Neural cell (in vitro differentiated cells): ENCODE data around the gene SUMO3. TPM values are rescaled to one million over a fixed set of nuclear protein-coding genes. Genes with fewer than 3 reads are reported as not detected.

Experiments
- H2AFZ ChIP-seq: fragments of 200-600, 300-800 bp; sonication (generic), shearing (Covaris generic); 2 replicates; pipeline ENCODE4 v1.6.0; 2014; ENCODE audit warnings: low read depth, mild to moderate bottlenecking, antibody characterized with exemption, low read length, moderate library complexity
- H3F3A ChIP-seq: fragments of 200-600 bp; shearing (Covaris generic); 2 replicates; pipeline ENCODE4 v1.6.1; 2016; ENCODE audit warnings: mild to moderate bottlenecking, moderate library complexity, mixed read lengths, antibody characterized with exemption, low read length; ENCODE audit not compliant: insufficient read depth, poor library complexity, severe bottlenecking
- H3K27ac ChIP-seq: fragments of 200-600, 300-800 bp; sonication (generic), shearing (Covaris generic); 2 replicates; pipeline ENCODE4 v1.5.1; 2014; ENCODE audit warnings: mild to moderate bottlenecking, low read length, moderate library complexity
- H3K27me3 ChIP-seq: fragments of 300-800, 200-600 bp; sonication (generic), shearing (Covaris generic); 2 replicates; pipeline ENCODE4 v1.6.0; 2014; ENCODE audit warnings: mild to moderate bottlenecking, low read depth, low read length, moderate library complexity; ENCODE audit not compliant: insufficient read depth
- H3K36me3 ChIP-seq: fragments of 300-800, 200-600 bp; sonication (generic), shearing (Covaris generic); 2 replicates; pipeline ENCODE4 v1.5.1; 2014; ENCODE audit warnings: mild to moderate bottlenecking, antibody characterized with exemption, low read length, moderate library complexity; ENCODE audit not compliant: insufficient read depth
- H3K4me2 ChIP-seq: fragments of 300-800, 200-600 bp; sonication (generic), shearing (Covaris generic); 2 replicates; pipeline ENCODE4 v1.6.0; 2014; ENCODE audit warnings: mild to moderate bottlenecking, low read length
- H3K4me3 ChIP-seq: fragments of 300-800, 200-600 bp; sonication (generic), shearing (Covaris generic); 2 replicates; pipeline ENCODE4 v1.5.1; 2014; ENCODE audit warnings: mild to moderate bottlenecking, low read length, moderate library complexity
- H3K79me2 ChIP-seq: fragments of 200-600 bp; shearing (Covaris generic); replicated peaks from 2 replicates; pipeline ENCODE4 v1.6.0; 2014; ENCODE audit warnings: mild to moderate bottlenecking, low read length, moderate library complexity; ENCODE audit not compliant: insufficient read depth
- H3K9ac ChIP-seq: fragments of 300-800, 200-600 bp; sonication (generic), shearing (Covaris generic); 2 replicates; pipeline ENCODE4 v1.6.1; 2016; ENCODE audit warnings: mild to moderate bottlenecking, low read length, mixed read lengths
- H3K9me2 ChIP-seq: fragments of 200-600 bp; shearing (Covaris generic); 2 replicates; pipeline ENCODE4 v1.6.1; 2016; ENCODE audit warnings: mild to moderate bottlenecking, low read length, mixed read lengths; ENCODE audit not compliant: insufficient read depth
- H3K9me3 ChIP-seq: fragments of 200-600, 300-800 bp; sonication (generic), shearing (Covaris generic); 2 replicates; pipeline ENCODE4 v1.6.1; 2016; ENCODE audit warnings: mild to moderate bottlenecking, mixed run types, low read length, moderate library complexity, mixed read lengths
- H4K20me1 ChIP-seq: fragments of 200-600 bp; shearing (Covaris generic); 2 replicates; pipeline ENCODE4 v1.6.1; 2016; ENCODE audit warnings: mild to moderate bottlenecking, mixed run types; ENCODE audit not compliant: insufficient read depth
- CTCF ChIP-seq: fragments of 450-650 bp; IDR thresholded peaks from 2 replicates; pipeline ENCODE4 v1.5.1; 2014; ENCODE audit warnings: antibody characterized with exemption, mild to moderate bottlenecking, moderate library complexity; ENCODE audit not compliant: poor library complexity, severe bottlenecking
- EZH2 ChIP-seq: fragments of 200-600, 300-800 bp; shearing (Covaris generic), sonication (generic); IDR thresholded peaks from 2 replicates; pipeline ENCODE4 v1.6.1; 2014; ENCODE audit warnings: antibody characterized with exemption, low read length, borderline replicate concordance, mild to moderate bottlenecking; ENCODE audit not compliant: insufficient read depth, poor library complexity, severe bottlenecking
- MXI1 ChIP-seq: fragments of 450-650 bp; conservative IDR thresholded peaks from 2 replicates; pipeline ENCODE4 v1.6.1; 2014; ENCODE audit warnings: antibody characterized with exemption, mild to moderate bottlenecking; ENCODE audit not compliant: poor library complexity, severe bottlenecking
- POLR2AphosphoS5 ChIP-seq: IDR thresholded peaks from 2 replicates; pipeline ENCODE4 v1.6.1; 2012
- RAD21 ChIP-seq: fragments of 450-650 bp; conservative IDR thresholded peaks from 2 replicates; pipeline ENCODE4 v1.6.1; 2014; ENCODE audit warnings: antibody characterized with exemption, mild to moderate bottlenecking, moderate library complexity
- REST ChIP-seq: IDR thresholded peaks from 2 replicates; pipeline ENCODE4 v1.6.1; 2012; ENCODE audit warnings: borderline replicate concordance
- SMC3 ChIP-seq: fragments of 450-650 bp; conservative IDR thresholded peaks from 2 replicates; pipeline ENCODE4 v1.6.1; 2014; ENCODE audit warnings: antibody characterized with exemption, mild to moderate bottlenecking, moderate library complexity; ENCODE audit not compliant: poor library complexity
- TAF1 ChIP-seq: IDR thresholded peaks from 2 replicates; pipeline ENCODE4 v1.6.1; 2012; ENCODE audit warnings: low read depth
- polyA plus RNA-seq: library from polyadenylated mRNA; depleted of rRNA; stranded (reverse); fragments of >200 nt; gene quantifications from 2 replicates; pipeline ENCODE4 v1.2.3, GENCODE V29; 2014

The SUMO3 gene
- polyA plus RNA-seq, 1 donor from 2014 or later, result 113 TPM

- Histone ChIP-seq H4K20me1 (no peaks in the 10 kb centered on the region), H3K27ac (no peak overlapping the region)
- TF ChIP-seq SMC3 (peak; percentile 4), POLR2AphosphoS5 (no peak), EZH2 (no peak)
These were observed 24.1 kb downstream of the SUMO3 start for GRCh38 chr21:44793592-44794374.

GRCh38 chr21:44792702-44793591, 24.9 kb downstream of the SUMO3 start:
- no peak overlapping the region for H3K4me2 ChIP-seq
- H2AFZ ChIP-seq, result no peak overlapping the region
- no peaks in the 10 kb centered on the region for H3K36me3 ChIP-seq
- no peaks in the 10 kb centered on the region for H3K9me2 ChIP-seq
- no peaks in the 10 kb centered on the region for H4K20me1 ChIP-seq
- TF ChIP-seq REST (no peak), MXI1 (no peak), EZH2 (no peak), CTCF (peak; percentile 89), POLR2AphosphoS5 (no peak), RAD21 (peak; percentile 93), SMC3 (peak; percentile 83), TAF1 (no peak)
- no peak overlapping the region for H3K9ac ChIP-seq
- H3K27ac ChIP-seq, result no peak overlapping the region
- H3K27me3 ChIP-seq, result no peaks in the 10 kb centered on the region
- no peaks in the 10 kb centered on the region for H3F3A ChIP-seq
- no peaks in the 10 kb centered on the region for H3K9me3 ChIP-seq
- no peak overlapping the region for H3K4me3 ChIP-seq
- H3K79me2 ChIP-seq, result peaks cover 33% of the 10 kb centered on the region

More at GRCh38 chr21:44793592-44794374, 24.1 kb downstream of the SUMO3 start:
- Histone ChIP-seq H3K9me2 (no peaks in the 10 kb centered on the region), H3K79me2 (peaks cover 36% of the 10 kb centered on the region), H3K36me3 (peaks cover under 1% of the 10 kb centered on the region), H3K27me3 (no peaks in the 10 kb centered on the region), H3K9me3 (no peaks in the 10 kb centered on the region), H3K9ac (no peak overlapping the region), H2AFZ (no peak overlapping the region), H3K4me3 (no peak overlapping the region), H3F3A (no peaks in the 10 kb centered on the region), H3K4me2 (no peak overlapping the region)
